Measurements from ENCODE around the gene HIBADH.

HIBADH gene

GRCh38 chr7:27555670-27556069 lies 107.0 kb downstream of the HIBADH start:
- H3K27ac Mint-ChIP-seq = no peak overlapping the region
- H3K4me3 Mint-ChIP-seq = no peak overlapping the region
- H3K27me3 Mint-ChIP-seq (ENCODE audit: low read depth) = no peaks in the 10 kb centered on the region
- H3K36me3 Mint-ChIP-seq (ENCODE audit: low read depth) = peaks cover 32% of the 10 kb centered on the region
- TF ChIP-seq, protein P1, sequence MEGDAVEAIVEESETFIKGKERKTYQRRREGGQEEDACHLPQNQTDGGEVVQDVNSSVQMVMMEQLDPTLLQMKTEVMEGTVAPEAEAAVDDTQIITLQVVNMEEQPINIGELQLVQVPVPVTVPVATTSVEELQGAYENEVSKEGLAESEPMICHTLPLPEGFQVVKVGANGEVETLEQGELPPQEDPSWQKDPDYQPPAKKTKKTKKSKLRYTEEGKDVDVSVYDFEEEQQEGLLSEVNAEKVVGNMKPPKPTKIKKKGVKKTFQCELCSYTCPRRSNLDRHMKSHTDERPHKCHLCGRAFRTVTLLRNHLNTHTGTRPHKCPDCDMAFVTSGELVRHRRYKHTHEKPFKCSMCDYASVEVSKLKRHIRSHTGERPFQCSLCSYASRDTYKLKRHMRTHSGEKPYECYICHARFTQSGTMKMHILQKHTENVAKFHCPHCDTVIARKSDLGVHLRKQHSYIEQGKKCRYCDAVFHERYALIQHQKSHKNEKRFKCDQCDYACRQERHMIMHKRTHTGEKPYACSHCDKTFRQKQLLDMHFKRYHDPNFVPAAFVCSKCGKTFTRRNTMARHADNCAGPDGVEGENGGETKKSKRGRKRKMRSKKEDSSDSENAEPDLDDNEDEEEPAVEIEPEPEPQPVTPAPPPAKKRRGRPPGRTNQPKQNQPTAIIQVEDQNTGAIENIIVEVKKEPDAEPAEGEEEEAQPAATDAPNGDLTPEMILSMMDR (IDR thresholded peaks at IDR 0.05; ENCODE audit: unreplicated experiment in 3 of 3) = no peak
- peaks cover 6% of the 10 kb centered on the region for H3K4me1 Mint-ChIP-seq
- H3K9me3 Mint-ChIP-seq = peaks cover 4% of the 10 kb centered on the region

GRCh38 chr7:27554826-27555225 lies 107.9 kb downstream of the HIBADH start:
- peaks cover 28% of the 10 kb centered on the region for H3K36me3 Mint-ChIP-seq (ENCODE audit: low read depth)
- no peak overlapping the region for H3K27ac Mint-ChIP-seq
- TF ChIP-seq, protein P1 (IDR thresholded peaks at IDR 0.05; ENCODE audit: unreplicated experiment in 3 of 3) = no peak
- no peaks in the 10 kb centered on the region for H3K27me3 Mint-ChIP-seq (ENCODE audit: low read depth)
- peaks cover 4% of the 10 kb centered on the region for H3K9me3 Mint-ChIP-seq
- no peak overlapping the region for H3K4me3 Mint-ChIP-seq
- peaks cover 6% of the 10 kb centered on the region for H3K4me1 Mint-ChIP-seq

DNA sequence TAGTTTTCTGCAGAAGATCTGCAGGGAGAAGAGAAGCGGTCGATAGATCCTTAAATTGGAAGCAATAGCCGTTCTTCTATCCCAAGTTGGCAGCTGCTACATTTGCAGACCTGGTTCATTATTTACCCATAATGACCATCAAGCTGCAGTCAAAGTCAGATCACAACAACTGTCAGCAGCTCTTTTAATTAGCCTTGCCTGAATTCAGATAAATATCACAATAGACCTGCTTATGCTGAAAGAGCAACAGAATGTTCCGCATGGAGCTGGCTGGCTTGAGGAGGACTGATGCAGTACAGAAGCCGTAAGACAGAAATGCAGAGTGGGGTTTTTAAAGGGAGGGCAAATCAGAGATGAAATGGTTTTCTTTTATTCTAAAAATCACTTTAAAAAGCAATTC lies 109.4 kb downstream of the HIBADH start:
- Mint-ChIP-seq H3K4me3 (no peak overlapping the region), H3K36me3 (ENCODE audit: low read depth) (peaks cover 16% of the 10 kb centered on the region), H3K27me3 (ENCODE audit: low read depth) (no peaks in the 10 kb centered on the region), H3K4me1 (peaks cover 6% of the 10 kb centered on the region), H3K27ac (no peak overlapping the region), H3K9me3 (peaks cover 2% of the 10 kb centered on the region)
- TF ChIP-seq, protein P1 (IDR thresholded peaks at IDR 0.05; ENCODE audit: unreplicated experiment in 3 of 3) = no peak

- peaks cover 2% of the 10 kb centered on the region for H3K9me3 Mint-ChIP-seq
- H3K27me3 Mint-ChIP-seq (ENCODE audit: low read depth) = no peaks in the 10 kb centered on the region
- peaks cover 8% of the 10 kb centered on the region for H3K36me3 Mint-ChIP-seq (ENCODE audit: low read depth)
- TF ChIP-seq, protein P1 (IDR thresholded peaks at IDR 0.05; ENCODE audit: unreplicated experiment in 3 of 3) = no peak
- no peak overlapping the region for H3K4me3 Mint-ChIP-seq
- no peak overlapping the region for H3K27ac Mint-ChIP-seq
- H3K4me1 Mint-ChIP-seq = peaks cover 6% of the 10 kb centered on the region
Measured at GRCh38 chr7:27551803-27552400, 110.8 kb downstream of the HIBADH start.

- TF ChIP-seq, protein P1 (IDR thresholded peaks at IDR 0.05; ENCODE audit: unreplicated experiment in 3 of 3) = no peak
- Mint-ChIP-seq H3K4me3 (no peak overlapping the region), H3K36me3 (ENCODE audit: low read depth) (no peaks in the 10 kb centered on the region), H3K27ac (no peak overlapping the region), H3K27me3 (ENCODE audit: low read depth) (no peaks in the 10 kb centered on the region), H3K4me1 (peaks cover 6% of the 10 kb centered on the region), H3K9me3 (no peaks in the 10 kb centered on the region)
Measured at GRCh38 chr7:27549606-27550005, 113.1 kb downstream of the HIBADH start.

GRCh38 chr7:27548304-27548703 lies 114.4 kb downstream of the HIBADH start:
- Mint-ChIP-seq H3K9me3 (no peaks in the 10 kb centered on the region), H3K4me1 (peaks cover 6% of the 10 kb centered on the region)
- TF ChIP-seq, protein P1 (IDR thresholded peaks at IDR 0.05; ENCODE audit: unreplicated experiment in 3 of 3) = no peak

More at GRCh38 chr7:27548304-27548703, 114.4 kb downstream of the HIBADH start:
- H3K27me3 Mint-ChIP-seq (ENCODE audit: low read depth) = no peaks in the 10 kb centered on the region
- no peak overlapping the region for H3K4me3 Mint-ChIP-seq
- peaks cover 3% of the 10 kb centered on the region for H3K36me3 Mint-ChIP-seq (ENCODE audit: low read depth)
- H3K27ac Mint-ChIP-seq = no peak overlapping the region
